ENCODE results near the gene PHF5A.
A peak's percentile ranks its signal among the peaks of the same experiment; 100 is the strongest.
"Not testable (repeated sequence)": the region's sequence is repeated elsewhere in the genome, so short reads cannot be mapped to it uniquely, and the experiment has no call there.

PHF5A gene

GRCh38 chr22:41446639-41447434 is 21.7 kb downstream of the PHF5A start, which contains the start of gene TOB2:
Gene TOB2 (minus strand): TSS chr22:41446801. CDS start chr22:41437345, 9,456 bp downstream.
- peak; percentile 90 for DNase-seq

GRCh38 chr22:41446057-41446501 is 22.4 kb downstream of the PHF5A start:
- no peak for DNase-seq

DNA sequence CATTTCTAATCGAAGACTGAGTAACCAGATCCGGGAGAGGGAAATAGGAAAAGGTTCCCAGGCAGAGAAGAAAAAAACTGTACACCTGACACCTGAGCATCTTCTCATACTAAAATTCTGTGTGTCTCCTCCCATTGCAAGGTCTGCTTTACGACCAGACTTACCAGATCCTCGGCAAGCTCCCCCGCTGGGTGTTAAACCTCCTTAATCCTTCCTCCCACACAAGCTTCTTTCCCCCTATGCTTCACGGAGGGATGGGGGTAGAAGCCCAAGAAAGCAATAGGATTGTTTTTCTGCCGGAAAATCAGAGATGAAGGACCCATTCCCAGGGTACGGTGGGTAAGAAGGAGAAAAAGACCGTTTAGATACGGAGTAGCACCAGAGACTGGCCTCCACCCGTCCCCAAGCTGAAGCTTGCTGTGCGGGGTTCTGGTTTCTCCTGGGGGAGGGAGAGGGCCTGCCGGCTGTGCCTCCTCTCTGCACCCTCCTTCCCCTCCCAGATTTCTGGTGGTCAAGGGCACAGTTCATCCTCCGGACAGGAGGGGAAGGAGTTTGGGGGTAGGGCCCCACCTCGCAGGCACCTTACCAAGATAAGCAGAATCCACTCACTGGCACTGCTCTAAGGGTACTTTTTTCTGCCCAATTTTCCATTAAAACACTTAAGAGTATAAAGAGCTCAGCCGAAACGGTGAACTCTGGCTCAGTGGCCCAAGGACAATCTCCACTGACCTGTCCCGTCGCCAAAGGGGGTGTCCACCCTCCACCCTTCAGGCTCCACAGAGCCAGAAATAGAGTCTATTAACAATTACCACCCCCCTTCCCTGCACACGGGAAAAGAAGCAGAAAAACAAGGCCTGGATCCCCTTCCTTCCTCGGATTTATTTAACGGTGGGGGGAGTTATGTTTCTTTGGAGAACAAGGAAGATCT is 23.1 kb downstream of the PHF5A start:
- no peak for DNase-seq

DNA sequence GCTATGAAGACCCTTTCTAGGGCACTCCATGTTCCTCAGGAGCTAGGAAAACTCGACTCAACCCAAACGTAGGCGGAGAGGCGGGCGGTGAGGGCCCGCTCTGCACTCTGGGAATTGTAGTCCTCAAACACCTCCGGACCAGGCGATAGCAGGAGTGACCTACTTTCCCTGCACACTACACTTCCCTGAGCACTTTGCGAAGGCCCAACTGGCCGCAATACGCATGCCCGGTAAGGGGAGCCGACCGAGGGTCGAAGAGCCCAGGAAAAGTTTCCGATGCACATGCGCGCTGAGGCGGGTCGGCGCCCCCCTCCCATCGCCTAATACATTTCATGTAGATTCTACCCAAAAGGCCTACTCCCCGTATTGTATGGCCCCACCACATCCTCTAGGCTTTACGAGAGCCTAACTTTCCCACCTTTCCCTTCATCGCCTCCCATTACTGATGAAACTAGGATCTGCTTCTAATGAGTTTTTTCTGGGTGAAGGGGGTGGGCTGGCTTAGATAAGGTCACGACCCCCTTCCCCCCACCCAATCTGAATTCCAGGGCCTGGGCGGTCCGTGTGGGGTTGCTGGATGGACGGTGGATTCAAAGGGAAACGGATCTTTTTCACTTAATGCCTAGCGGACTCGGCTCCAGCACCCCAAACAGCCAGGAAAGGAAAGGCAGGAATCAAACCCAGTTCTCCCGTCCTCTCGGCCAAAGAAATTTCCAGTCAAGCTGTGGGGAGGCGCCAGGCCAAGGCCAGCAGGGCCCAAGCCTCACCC is 23.9 kb downstream of the PHF5A start:
- peak; percentile 86 for DNase-seq

GRCh38 chr22:41442240-41442792 is 26.2 kb downstream of the PHF5A start:
- no peak for DNase-seq

DNA sequence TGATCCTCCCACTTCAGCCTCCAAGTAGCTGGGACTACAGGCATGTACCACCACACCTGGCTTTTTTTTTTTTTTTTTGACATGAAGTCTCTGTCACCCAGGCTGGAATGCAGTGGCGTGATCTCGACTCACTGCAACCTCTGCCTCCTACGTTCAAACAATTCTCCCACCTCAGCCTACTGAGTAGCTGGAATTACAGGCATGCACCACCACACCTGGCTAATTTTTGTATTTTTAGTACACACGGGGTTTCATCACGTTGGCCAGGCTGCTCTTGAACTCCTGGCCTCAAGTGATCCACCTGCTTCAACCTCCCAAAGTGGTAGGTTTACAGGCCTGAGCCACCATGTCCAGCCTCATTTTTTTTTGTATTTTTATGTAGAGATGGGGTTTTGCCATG is 28.0 kb downstream of the PHF5A start:
- DNase-seq, result not testable (repeated sequence)

DNA sequence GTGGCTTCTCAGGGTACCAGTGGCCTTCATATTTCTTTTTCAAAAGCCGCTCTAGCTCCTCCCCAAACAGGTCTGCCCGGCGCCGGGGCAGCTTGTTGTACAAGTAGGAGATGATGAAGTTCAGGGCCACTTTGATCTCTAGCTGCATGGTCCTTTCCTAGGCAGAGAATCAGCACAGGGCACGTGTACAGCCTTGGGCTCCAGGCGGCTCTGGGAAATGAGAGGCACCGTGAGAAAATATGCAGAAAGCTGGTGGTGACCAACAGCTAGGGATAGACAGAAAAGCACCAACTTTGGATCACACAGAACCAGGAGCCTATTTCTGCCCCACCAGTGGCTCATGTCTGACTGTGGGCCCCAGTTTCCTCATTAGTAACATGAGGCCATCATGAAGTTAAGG is 31.3 kb downstream of the PHF5A start:
- DNase-seq, result no peak

- DNase-seq, result no peak
Measured at GRCh38 chr22:41436322-41437113, 32.0 kb downstream of the PHF5A start.

- no peak for DNase-seq
Measured at GRCh38 chr22:41435560-41435959, 32.9 kb downstream of the PHF5A start.

- not testable (repeated sequence) for DNase-seq
Measured at GRCh38 chr22:41434361-41435003, 34.0 kb downstream of the PHF5A start.

GRCh38 chr22:41433480-41433879 is 35.0 kb downstream of the PHF5A start:
- DNase-seq, result not testable (repeated sequence)

DNA sequence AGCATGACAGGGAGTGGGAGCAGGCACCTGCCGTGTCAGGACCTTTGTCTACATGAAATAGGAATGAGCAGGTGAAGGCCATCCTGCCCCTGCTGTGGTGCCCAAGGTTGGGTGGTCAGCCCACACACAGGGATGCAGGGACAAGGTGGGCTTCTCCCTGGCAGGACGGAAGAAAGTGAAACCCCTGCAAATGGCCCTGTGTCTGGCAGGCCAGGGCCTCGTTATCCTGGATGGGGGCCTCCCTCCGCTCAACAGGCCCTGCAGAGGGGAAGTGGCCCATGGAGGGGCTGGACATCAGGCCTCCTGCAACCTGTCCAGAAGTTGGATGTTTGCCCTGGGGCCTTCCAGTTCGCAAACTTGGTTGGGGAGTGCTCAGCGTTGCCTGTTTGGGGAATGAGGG is 36.8 kb downstream of the PHF5A start:
- no peak for DNase-seq

GRCh38 chr22:41429951-41430332 is 38.5 kb downstream of the PHF5A start:
- no peak for DNase-seq

- DNase-seq, result no peak
Measured at GRCh38 chr22:41429232-41429950, 39.1 kb downstream of the PHF5A start.

DNA sequence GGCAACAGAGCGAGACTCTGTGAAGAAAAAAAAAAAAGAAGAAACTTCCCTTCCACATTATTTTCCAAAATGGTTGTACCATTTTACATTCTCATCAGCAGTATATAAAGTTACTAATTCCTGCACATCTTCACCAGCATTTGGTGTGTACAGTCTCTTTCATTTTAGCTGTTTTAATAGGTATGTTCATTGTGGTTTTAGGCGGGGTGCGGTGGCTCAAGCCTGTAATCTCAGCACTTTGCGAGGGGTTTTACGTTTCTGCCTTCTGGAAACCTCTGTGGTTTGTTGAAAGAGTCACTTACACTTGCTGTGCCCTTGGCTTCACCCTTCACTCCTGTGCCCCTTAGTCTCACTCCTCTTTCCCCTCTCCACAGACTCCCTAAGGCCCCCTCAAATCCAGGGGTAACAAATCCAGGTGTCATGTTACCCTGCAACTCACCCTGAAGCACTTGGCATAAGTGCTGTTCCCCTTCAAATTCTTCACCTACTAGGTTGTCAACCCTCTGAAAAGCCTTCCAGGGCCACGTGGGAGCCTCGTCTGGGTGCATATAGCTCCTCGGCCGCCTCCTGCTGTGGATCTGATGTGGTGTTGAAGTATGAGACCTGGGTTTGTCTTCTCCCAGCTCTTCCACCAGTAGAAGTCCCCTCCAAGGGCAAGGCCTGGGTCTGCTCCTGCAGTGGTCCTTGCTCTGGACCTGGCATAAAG is 42.7 kb downstream of the PHF5A start:
- DNase-seq, result no peak

DNA sequence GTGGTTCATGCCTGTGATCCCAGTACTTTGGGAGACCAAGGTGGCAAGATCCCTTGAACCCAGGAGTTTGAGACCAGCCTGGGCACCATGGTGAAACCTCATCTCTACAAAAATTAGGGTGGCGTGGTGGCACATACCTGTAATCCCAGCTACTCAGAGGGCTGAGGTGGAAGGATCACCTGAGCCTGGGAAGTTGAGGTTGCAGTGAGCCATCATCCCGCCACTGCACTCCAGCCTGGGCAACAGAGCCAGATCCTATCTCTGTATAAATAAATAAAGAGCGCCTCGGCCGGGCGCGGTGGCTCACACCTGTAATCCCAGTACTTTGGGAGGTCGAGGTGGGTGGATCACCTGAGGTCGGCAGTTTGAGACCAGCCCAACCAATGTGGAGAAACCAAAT is 49.8 kb downstream of the PHF5A start:
- no peak for DNase-seq

GRCh38 chr22:41417622-41418390 is 50.7 kb downstream of the PHF5A start:
- DNase-seq, result no peak

DNA sequence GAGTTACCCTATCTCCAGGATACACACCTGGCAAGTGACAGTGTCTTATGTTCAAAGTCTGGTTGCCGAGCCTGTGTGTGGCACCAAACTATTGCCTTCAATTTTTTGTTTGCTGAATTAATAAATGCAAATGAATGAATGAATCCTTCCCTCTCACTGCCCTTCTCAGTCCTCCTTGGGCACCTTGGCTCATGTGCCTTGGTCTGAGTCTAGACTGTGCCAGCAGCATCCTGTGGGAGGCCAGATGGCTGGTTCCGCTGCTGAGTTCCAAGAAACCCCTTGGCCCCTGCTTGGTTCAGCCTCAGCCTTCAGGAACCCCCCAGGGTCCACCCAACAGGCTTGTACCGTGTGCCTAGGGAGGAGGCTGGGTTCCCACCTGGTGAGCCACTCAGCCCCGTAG is 52.9 kb downstream of the PHF5A start:
- no peak for DNase-seq
